GM21381 (cell line): Measurements from ENCODE around the gene AZIN2.
A peak's percentile ranks its signal among the peaks of the same experiment; 100 is the strongest.
"Not testable (repeated sequence)": the region's sequence is repeated elsewhere in the genome, so short reads cannot be mapped to it uniquely, and the experiment has no call there.

Experiments
- ATAC-seq: cut with Tn5 transposase; IDR thresholded peaks from one replicate; pipeline ENCODE4 v1.9.1; 2021; ENCODE audit warnings: mild to moderate bottlenecking, moderate library complexity; ENCODE audit not compliant: unreplicated experiment

AZIN2 gene

GRCh38 chr1:33093004-33093403 is 12.1 kb downstream of the AZIN2 start:
- ATAC-seq, result no peak

- no peak for ATAC-seq
Observed at GRCh38 chr1:33094486-33094885, 13.5 kb downstream of the AZIN2 start.

- no peak for ATAC-seq
Observed at GRCh38 chr1:33094971-33095604, 14.1 kb downstream of the AZIN2 start.

- no peak for ATAC-seq
Observed at GRCh38 chr1:33096363-33097005, 15.5 kb downstream of the AZIN2 start.

GRCh38 chr1:33097137-33097611 is 16.2 kb downstream of the AZIN2 start:
- ATAC-seq, result no peak

GRCh38 chr1:33097762-33098161 is 16.8 kb downstream of the AZIN2 start:
- ATAC-seq, result no peak

GRCh38 chr1:33098371-33098770 is 17.4 kb downstream of the AZIN2 start:
- ATAC-seq, result no peak

GRCh38 chr1:33099290-33100118 is 18.6 kb downstream of the AZIN2 start:
- peak; percentile 86 for ATAC-seq

- not testable (repeated sequence) for ATAC-seq
Observed at GRCh38 chr1:33100119-33100415, 19.1 kb downstream of the AZIN2 start.

GRCh38 chr1:33110477-33110876 is 29.5 kb downstream of the AZIN2 start:
- ATAC-seq, result no peak

GRCh38 chr1:33111965-33112364 is 31.0 kb downstream of the AZIN2 start:
- no peak for ATAC-seq

- no peak for ATAC-seq
Observed at GRCh38 chr1:33117440-33118085, 36.6 kb downstream of the AZIN2 start.

- ATAC-seq, result no peak
Observed at GRCh38 chr1:33118274-33118673, 37.3 kb downstream of the AZIN2 start.

- ATAC-seq, result no peak
Observed at GRCh38 chr1:33119050-33119449, 38.1 kb downstream of the AZIN2 start.

- no peak for ATAC-seq
Observed at GRCh38 chr1:33119532-33120217, 38.7 kb downstream of the AZIN2 start.

GRCh38 chr1:33120436-33121231 is 39.7 kb downstream of the AZIN2 start:
- ATAC-seq, result no peak

GRCh38 chr1:33121728-33122127 is 40.8 kb downstream of the AZIN2 start:
- no peak for ATAC-seq

GRCh38 chr1:33122483-33123178 is 41.7 kb downstream of the AZIN2 start:
- no peak for ATAC-seq

- no peak for ATAC-seq
Observed at GRCh38 chr1:33123266-33123665, 42.3 kb downstream of the AZIN2 start.
